HL-60 (cell line): ENCODE data around the gene SYNPO.

Experiments used
- DNase-seq, 2 experiments: peaks; one replicate each; pipeline ENCODE4 v3.0.0-alpha.2; 2010 to 2020; ENCODE audit warnings: low read depth in 1 of 2, low spot score in 1 of 2
- H3K27ac ChIP-seq: fragments of 250-450 bp; sonication (Bioruptor Pico); replicated peaks from 2 replicates; pipeline ENCODE4 v1.5.1; 2020; ENCODE audit warnings: mild to moderate bottlenecking, moderate library complexity
- H3K27me3 ChIP-seq: fragments of 250-450 bp; sonication (Bioruptor Pico); 2 replicates; pipeline ENCODE4 v1.5.1; 2021; ENCODE audit warnings: mild to moderate bottlenecking, moderate library complexity; ENCODE audit not compliant: insufficient read depth, poor library complexity, severe bottlenecking
- H3K4me3 ChIP-seq: replicated peaks from 2 replicates; pipeline ENCODE4 v1.5.1; 2011; ENCODE audit warnings: mild to moderate bottlenecking, control low read depth, low read length; ENCODE audit not compliant: insufficient read depth
- CTCF ChIP-seq: IDR thresholded peaks from one replicate; pipeline ENCODE4 v1.5.1; 2011; ENCODE audit warnings: low read length, control low read depth, inconsistent platforms; ENCODE audit not compliant: insufficient read depth
- GABPA ChIP-seq: IDR thresholded peaks from 2 replicates; pipeline ENCODE4 v1.6.1; 2012; ENCODE audit warnings: low read depth
- POLR2AphosphoS5 ChIP-seq: IDR thresholded peaks from 2 replicates; pipeline ENCODE4 v1.6.1; 2012; ENCODE audit warnings: low read depth
- REST ChIP-seq: IDR thresholded peaks from 2 replicates; pipeline ENCODE4 v1.6.1; 2012; ENCODE audit warnings: low read depth; ENCODE audit not compliant: insufficient replicate concordance
- SPI1 ChIP-seq: IDR thresholded peaks from 2 replicates; pipeline ENCODE4 v1.6.1; 2012; ENCODE audit warnings: low read depth, mild to moderate bottlenecking, borderline replicate concordance

The SYNPO gene

GRCh38 chr5:150628936-150629485 lies 11.4 kb upstream of the SYNPO start:
- Histone ChIP-seq H3K27me3 (peaks cover 11% of the 10 kb centered on the region), H3K4me3 (no peak overlapping the region), H3K27ac (no peak overlapping the region)
- no peak for TF ChIP-seq POLR2AphosphoS5
- no peak for TF ChIP-seq SPI1
- no peak for TF ChIP-seq CTCF
- no peak for TF ChIP-seq REST
- no peak for DNase-seq

GRCh38 chr5:150630016-150630415 lies 10.4 kb upstream of the SYNPO start:
- Histone ChIP-seq H3K27me3 (peaks cover 6% of the 10 kb centered on the region), H3K4me3 (no peak overlapping the region), H3K27ac (no peak overlapping the region)
- no peak for TF ChIP-seq GABPA
- no peak for TF ChIP-seq REST
- TF ChIP-seq SPI1 = no peak
- TF ChIP-seq CTCF = no peak
- TF ChIP-seq POLR2AphosphoS5 = no peak
- no peak for DNase-seq

- TF ChIP-seq GABPA (no peak), REST (no peak), CTCF (no peak), POLR2AphosphoS5 (no peak), SPI1 (no peak)
- H3K4me3 ChIP-seq = no peak overlapping the region
- no peaks in the 10 kb centered on the region for H3K27me3 ChIP-seq
- no peak overlapping the region for H3K27ac ChIP-seq
- DNase-seq = no peak
Measured at GRCh38 chr5:150630461-150631325, 9.8 kb upstream of the SYNPO start.
